GM12891 (cell line): ENCODE measurements around the gene SLC12A7. TPM values are rescaled to one million over a fixed set of nuclear protein-coding genes. Genes with fewer than 3 reads are reported as not detected.
"Not testable (repeated sequence)": the region's sequence is repeated elsewhere in the genome, so short reads cannot be mapped to it uniquely, and the experiment has no call there.

Experiments used
- DNase-seq: peaks from one replicate; pipeline ENCODE4 v3.0.0; 2011; ENCODE audit warnings: low spot score; ENCODE audit not compliant: insufficient read length
- FAIRE-seq: peaks from 2 replicates; lab custom pipeline; 2011; peaks lifted over from hg19 to GRCh38; lab: Jason Lieb, UNC
- PAX5 ChIP-seq: IDR thresholded peaks from 2 replicates; pipeline ENCODE4 v1.6.1; 2011; ENCODE audit warnings: low read length, moderate library complexity, mild to moderate bottlenecking; ENCODE audit not compliant: insufficient read depth, severe bottlenecking
- POLR2A ChIP-seq: IDR thresholded peaks from 2 replicates; pipeline ENCODE4 v1.6.1; 2011; ENCODE audit warnings: low read depth, low read length, control low read depth
- POLR2AphosphoS5 ChIP-seq: IDR thresholded peaks from 2 replicates; pipeline ENCODE4 v1.6.1; 2011; ENCODE audit warnings: low read depth, low read length, control low read depth
- POU2F2 ChIP-seq: IDR thresholded peaks from 2 replicates; pipeline ENCODE4 v1.6.1; 2011; ENCODE audit warnings: low read depth, mild to moderate bottlenecking, control low read depth, low read length, moderate library complexity
- SPI1 ChIP-seq: IDR thresholded peaks from 2 replicates; pipeline ENCODE4 v1.6.1; 2011; ENCODE audit warnings: low read depth, low read length, control low read depth
- TAF1 ChIP-seq: IDR thresholded peaks from 2 replicates; pipeline ENCODE4 v1.6.1; 2011; ENCODE audit warnings: low read depth, low read length, control low read depth
- polyA plus RNA-seq: library from polyadenylated mRNA; unstranded; fragments of >200 nt; gene quantifications from one replicate; pipeline ENCODE4 v1.2.1, GENCODE V29; 2012; ENCODE audit warnings: low read depth, missing spikeins, inconsistent platforms; ENCODE audit not compliant: missing spikeins

SLC12A7 gene
- 2.1 TPM for polyA plus RNA-seq

DNA sequence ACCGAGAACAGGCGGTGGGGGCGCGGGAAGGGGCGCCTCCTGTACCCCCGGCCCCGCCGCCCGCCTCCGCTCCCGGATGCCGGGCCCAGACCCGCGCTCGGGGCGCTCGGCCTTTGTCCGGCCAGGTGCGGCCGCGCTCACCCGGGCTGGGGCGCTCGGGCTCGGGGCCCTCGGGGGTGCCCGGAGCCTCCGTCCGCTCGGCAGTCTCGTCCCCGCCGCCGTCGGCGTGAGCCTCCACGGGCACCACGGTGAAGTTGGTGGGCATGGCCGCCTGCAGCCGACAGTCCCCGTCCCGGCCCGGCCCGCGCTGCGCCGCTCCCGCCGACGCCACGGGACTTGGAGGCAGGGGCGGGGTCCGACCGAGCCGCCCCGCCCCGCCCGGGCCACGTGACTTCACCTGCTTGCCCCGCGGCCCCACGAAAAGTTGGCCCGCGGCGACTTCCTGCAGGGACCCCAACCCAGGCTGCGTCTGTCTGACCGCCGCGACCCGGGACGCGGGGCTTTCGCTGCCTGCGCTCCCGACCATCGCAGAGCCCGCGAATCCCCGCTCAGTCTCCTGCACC lies at the start of gene SLC12A7:
Gene SLC12A7, minus strand, starts transcription at position 337 of the 563 bp plus-strand sequence. Its CDS starts 72 bp downstream, at position 265.
- TF ChIP-seq POLR2AphosphoS5 (no peak), POLR2A (no peak), TAF1 (no peak), POU2F2 (no peak), SPI1 (no peak), PAX5 (no peak)
- DNase-seq = peak; percentile 63
- FAIRE-seq = no peak

DNA sequence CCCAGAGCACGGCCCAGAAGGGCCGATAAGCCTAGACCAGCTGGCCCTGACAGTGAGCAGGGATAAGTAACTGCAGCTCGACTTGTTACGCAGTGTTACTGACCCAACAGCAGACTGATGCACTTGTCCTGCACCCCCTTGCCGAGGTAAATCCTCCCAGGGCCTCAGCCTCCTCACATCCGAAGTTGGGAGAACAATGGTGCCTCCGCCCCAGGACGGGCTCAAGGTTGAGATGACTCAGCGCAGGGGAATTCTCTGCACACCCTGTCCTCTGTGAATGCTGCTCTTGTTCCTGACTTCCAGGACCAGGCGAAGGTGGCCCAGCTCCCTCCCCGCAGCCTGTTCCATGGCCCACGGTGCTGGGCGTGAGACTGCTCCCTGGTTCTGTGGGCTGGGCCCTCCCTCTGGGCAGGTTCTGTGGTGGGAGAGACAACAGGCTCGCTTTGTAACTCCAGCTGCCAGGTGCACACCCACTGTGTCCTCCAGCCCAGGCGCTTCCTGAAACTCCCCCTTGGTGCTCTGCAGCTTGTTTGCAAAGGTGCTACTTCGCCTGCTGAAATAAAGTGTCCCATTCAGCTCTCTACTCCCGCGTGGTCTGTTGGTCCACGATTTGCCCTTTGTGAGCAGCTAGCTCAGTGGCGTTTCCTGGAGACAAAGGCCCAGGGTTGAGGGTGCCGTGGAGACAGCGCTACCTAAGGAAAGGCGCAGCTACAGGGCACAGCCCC lies 49.4 kb upstream of the SLC12A7 start:
- DNase-seq (no peak), FAIRE-seq (no peak)
- TF ChIP-seq POLR2A (no peak), SPI1 (no peak), POLR2AphosphoS5 (no peak), PAX5 (no peak), POU2F2 (no peak), TAF1 (no peak)

DNA sequence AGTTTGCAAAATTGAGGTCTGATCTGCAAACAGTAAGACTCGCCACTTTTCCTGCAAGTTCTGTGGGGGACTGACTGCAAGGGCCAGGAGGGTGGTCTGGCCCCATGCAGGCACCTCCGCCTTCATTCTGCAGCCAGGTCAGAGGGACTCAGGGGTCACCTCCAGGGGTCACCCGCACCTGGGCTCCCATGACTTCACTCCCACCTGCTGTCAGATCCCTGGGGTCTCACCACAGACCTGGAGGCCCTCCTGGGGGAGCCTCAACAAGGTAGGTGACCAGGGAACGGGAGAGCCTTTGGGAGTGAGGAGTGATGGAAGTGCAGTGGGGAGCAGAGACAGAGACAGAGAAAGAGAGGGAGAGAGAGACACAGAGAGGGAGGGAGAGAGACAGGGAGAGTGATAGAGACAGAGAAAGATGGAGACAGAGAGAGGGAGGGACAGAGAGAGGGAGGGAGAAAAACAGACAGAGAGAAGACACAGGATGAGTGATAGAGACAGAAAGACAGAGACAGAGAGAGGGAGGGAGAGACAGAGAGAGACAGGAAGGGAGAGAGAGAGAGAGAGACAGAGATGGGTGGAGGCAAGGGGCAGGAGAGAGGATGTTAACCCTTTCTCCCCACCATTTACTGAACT lies 48.0 kb upstream of the SLC12A7 start:
- no peak for DNase-seq
- TF ChIP-seq POLR2A (no peak), SPI1 (no peak), POLR2AphosphoS5 (no peak), POU2F2 (no peak), PAX5 (no peak), TAF1 (no peak)
- no peak for FAIRE-seq

DNA sequence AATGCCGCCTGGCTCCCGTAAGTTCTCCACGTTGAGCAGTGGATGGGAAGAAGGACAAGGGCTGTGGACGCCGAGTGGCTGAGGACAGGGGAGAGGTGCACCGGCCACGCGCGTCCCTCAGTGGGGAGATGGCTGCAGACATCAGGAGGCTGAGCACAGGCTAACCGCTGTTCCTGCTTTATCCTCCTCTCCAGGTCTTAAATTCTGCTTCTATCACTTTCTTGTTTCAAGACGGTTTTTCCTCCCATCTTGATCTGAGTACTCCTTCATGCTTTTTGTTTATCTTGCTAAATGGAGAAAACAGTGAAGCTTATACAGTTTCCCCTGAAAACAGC lies 47.4 kb upstream of the SLC12A7 start:
- TF ChIP-seq POLR2A (no peak), POLR2AphosphoS5 (no peak), SPI1 (no peak), POU2F2 (no peak), PAX5 (no peak), TAF1 (no peak)
- FAIRE-seq = no peak

DNA sequence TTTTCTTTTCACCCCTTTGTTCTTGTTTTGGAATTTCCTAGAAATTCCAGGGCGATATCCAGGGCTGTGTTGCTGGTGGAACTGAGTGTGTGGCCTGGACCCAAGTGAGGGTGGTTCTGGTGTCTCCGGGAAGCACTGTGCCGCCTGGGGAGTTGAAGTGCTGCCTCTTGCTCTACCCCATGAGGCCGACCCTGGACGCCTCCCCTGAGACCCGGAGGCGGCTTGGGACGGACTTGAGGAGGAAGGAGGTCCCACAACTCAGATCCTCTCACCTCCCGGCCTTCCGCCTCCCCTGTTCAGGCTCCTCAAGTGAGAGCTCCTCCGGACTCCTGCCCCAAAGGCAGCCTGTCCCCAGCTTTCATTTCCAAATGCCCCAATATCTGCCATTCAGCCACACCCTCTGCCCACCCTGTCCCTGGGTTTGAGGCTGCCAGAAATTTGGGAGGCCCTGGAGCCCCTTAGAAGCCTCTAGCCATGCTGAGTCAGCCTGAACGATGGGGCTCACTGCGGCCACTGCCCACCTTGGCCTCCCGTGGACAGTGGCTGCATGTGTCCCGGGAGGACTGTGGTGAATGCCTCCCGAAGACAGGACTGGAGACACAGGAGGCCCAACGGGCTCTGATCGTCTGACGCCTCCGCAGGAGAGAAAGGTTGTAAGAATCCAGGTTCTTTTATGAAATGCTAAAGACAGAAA lies 46.9 kb upstream of the SLC12A7 start:
- DNase-seq (no peak), FAIRE-seq (no peak)
- TF ChIP-seq TAF1 (no peak), POLR2AphosphoS5 (no peak), POLR2A (no peak), PAX5 (no peak), POU2F2 (no peak), SPI1 (no peak)

More for the DNA sequence above, 47.4 kb upstream of the SLC12A7 start:
- no peak for DNase-seq

DNA sequence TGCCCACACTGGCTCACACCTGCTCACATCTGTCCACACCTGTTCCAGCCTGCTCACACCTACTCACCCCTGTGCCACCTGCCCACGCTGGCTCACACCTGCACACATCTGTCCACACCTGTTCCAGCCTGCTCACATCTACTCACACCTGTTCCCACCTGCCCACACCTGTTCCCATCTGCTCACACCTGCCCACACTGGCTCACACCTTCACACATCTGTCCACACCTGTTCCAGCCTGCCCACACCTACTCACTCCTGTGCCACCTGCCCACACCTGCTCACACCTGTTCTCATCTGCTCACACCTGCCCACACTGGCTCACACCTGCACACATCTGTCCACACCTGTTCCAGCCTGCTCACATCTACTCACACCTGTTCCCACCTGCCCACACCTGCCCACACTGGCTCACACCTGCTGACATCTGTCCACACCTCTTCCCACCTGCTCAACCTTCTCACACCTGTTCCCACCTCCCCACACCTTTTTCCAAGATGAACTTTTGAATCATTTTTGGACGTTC lies 45.7 kb upstream of the SLC12A7 start:
- DNase-seq = not testable (repeated sequence)
- peak; percentile 23 for FAIRE-seq

DNA sequence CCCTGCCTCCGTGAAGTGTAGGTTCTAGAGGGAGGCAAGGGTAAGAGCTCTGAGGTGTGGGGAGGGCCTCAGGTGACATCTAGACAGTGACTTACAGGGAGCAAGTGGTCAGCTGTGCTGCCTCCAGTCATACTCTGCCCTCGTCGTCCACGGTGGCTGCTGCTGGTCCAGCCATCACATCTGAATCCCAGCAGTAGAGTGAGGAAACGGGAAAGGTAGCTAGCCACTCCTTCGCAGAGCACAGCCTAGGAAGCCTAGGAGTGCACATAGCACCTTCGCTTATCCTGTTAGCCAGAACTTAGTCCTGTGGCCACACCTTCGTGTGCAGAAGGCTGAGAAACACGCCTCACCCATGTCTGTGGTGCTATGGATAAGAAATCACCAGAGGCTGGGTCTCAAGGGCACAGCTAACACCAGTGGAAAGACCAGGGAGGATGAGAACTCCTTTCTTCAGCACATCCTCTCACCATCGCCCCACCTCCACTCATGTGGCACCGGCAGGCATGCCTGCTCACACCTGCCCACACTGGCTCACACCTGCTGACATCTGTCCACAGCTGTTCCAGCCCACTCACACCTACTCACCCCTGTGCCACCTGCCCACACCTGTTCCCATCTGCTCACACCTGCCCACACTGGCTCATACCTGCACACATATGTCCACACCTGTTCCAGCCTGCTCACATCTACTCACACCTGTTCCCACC lies 45.0 kb upstream of the SLC12A7 start:
- TF ChIP-seq POU2F2 = no peak
- no peak for TF ChIP-seq TAF1
- TF ChIP-seq POLR2AphosphoS5 = no peak
- TF ChIP-seq SPI1 = no peak
- no peak for TF ChIP-seq PAX5
- no peak for TF ChIP-seq POLR2A
- FAIRE-seq (no peak), DNase-seq (no peak)

DNA sequence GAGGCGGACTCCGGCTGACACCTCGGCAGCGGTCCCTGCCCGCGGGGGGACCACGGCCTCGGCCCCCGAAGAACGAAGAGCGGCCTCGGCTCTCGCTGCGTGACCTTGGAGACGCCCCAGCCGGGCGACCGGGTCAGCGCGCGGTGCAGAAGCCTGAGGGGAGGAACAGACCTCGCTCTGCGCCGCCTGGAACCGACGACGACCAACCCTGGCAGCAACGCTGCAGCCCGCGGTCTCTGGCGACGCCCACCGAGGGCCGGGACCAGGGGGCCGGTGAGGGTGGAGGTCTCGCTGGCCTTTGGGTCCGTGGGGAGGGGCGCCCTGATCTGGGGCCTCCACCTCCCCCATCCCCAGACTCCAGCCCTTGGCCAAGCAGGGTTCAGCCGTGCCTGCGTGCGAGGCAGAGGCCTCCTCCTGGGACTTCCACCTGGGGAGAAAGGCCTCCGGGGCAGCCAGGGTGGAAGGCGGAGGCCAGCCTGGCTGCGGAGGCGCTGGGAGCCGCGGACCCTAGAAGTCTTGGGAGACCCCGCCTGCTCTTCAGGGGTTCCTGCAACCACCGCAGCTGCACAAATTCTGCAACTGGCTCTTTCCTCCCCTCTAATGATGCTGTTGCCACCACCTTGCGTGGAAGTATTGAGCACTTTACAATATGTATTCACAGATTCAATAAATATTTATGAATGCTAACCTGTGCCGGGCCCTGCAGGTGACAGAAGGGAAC lies 44.3 kb upstream of the SLC12A7 start:
- DNase-seq (no peak), FAIRE-seq (no peak)
- no peak for TF ChIP-seq TAF1
- TF ChIP-seq PAX5 = no peak
- no peak for TF ChIP-seq POLR2AphosphoS5
- no peak for TF ChIP-seq POLR2A
- TF ChIP-seq SPI1 = no peak
- TF ChIP-seq POU2F2 = no peak
